Fibroblast of mammary gland (primary cell): ENCODE results near the gene BTBD2.

Source experiments
- DNase-seq: peaks from one replicate; pipeline ENCODE4 v3.0.0-alpha.2; 2010; ENCODE audit warnings: low read depth
- H3K4me3 ChIP-seq: 2 replicates; pipeline ENCODE4 v1.5.1; 2011; ENCODE audit warnings: low read depth, mild to moderate bottlenecking, low read length, moderate library complexity; ENCODE audit not compliant: control insufficient read depth
- TF ChIP-seq, protein P1 (sequence below): conservative IDR thresholded peaks from 2 replicates; pipeline ENCODE4 v1.5.1; 2011; ENCODE audit warnings: low read depth, low read length, inconsistent platforms; ENCODE audit not compliant: control insufficient read depth, insufficient read depth

BTBD2 gene

DNA sequence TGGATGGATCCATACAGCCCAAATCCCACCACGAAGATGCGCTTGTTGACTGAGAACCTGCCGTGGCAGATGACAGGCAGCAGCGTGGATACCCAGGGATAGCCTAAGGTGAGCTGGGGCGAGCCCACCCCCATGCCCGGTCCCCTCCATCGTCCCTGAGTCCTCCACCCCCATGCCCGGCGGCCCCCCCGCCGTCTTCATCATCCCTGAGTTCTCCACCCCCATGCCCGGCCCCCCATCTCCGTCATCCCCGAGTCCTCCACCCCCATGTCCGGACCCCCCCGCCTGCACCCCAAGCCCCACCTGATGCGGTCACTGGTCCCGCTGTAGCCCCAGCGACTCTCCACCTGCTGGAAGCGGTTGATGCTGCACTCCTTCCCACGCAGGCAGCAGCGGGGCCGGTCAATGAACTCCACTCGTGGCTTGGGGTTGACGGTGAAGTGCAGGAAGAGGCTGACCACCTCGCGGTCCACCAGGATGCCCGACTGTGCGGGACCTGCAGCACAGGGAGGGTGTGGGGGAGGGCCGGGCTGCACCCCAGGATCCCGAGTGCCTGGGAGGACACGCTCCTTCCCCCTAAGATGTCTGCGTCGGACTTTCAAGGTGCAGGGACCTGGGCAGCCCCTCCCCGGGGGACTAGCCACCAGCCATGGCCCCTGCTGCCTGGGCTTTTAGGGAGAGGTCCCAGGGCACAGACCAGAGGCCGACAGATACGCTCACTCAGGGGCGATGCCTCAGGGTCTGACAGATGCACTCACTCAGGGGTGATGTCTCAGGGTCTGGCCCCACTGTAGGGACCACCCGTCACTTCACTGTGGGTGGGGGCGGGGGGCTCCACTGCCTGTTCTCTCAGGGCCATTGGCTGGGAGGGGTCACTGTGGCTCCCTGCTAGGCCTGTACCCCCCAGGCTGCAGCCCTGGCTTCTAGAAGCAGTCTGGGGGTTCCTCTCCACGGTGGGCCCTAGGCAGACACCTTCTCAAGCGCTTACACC lies 28.0 kb downstream of the BTBD2 start:
- TF ChIP-seq, protein P1, sequence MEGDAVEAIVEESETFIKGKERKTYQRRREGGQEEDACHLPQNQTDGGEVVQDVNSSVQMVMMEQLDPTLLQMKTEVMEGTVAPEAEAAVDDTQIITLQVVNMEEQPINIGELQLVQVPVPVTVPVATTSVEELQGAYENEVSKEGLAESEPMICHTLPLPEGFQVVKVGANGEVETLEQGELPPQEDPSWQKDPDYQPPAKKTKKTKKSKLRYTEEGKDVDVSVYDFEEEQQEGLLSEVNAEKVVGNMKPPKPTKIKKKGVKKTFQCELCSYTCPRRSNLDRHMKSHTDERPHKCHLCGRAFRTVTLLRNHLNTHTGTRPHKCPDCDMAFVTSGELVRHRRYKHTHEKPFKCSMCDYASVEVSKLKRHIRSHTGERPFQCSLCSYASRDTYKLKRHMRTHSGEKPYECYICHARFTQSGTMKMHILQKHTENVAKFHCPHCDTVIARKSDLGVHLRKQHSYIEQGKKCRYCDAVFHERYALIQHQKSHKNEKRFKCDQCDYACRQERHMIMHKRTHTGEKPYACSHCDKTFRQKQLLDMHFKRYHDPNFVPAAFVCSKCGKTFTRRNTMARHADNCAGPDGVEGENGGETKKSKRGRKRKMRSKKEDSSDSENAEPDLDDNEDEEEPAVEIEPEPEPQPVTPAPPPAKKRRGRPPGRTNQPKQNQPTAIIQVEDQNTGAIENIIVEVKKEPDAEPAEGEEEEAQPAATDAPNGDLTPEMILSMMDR, result no peak
- no peak overlapping the region for H3K4me3 ChIP-seq
- DNase-seq, result peak; percentile 6

- no peak for DNase-seq
- TF ChIP-seq, protein P1, result no peak
- H3K4me3 ChIP-seq, result no peak overlapping the region
These were observed 29.0 kb downstream of the BTBD2 start for GRCh38 chr19:1986357-1987162.

- TF ChIP-seq, protein P1, result no peak
- H3K4me3 ChIP-seq, result no peak overlapping the region
- DNase-seq, result no peak
These were observed 29.7 kb downstream of the BTBD2 start for GRCh38 chr19:1985588-1986356.

GRCh38 chr19:1984357-1984756 lies 31.2 kb downstream of the BTBD2 start:
- DNase-seq, result no peak
- H3K4me3 ChIP-seq, result no peak overlapping the region
- TF ChIP-seq, protein P1, result no peak

DNA sequence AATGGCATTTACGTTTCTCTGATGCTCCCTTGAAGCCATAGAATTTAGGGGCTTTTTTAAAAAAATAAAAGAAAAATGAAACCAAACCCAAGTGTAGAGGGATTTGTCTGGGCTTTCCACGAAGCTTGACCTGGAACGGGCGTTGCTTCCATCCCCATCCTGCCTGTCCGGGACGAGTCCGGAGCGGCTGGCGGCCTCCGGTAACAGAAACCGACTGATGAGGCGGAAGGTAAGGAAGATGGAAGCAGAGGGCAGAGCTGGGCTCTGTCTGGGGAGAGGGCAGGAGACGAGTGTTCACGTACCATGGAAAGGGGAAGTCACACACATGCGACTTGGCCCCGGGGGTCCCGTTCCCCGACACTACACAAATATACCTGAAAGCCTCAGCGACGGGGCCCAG lies 34.3 kb downstream of the BTBD2 start:
- H3K4me3 ChIP-seq, result no peak overlapping the region
- DNase-seq, result no peak
- TF ChIP-seq, protein P1, result no peak

- TF ChIP-seq, protein P1, result no peak
- H3K4me3 ChIP-seq, result no peak overlapping the region
- DNase-seq, result no peak
These were observed 34.7 kb downstream of the BTBD2 start for GRCh38 chr19:1980809-1981181.
